GM21515 (cell line): ENCODE results near the gene MPC1L.

ENCODE experiments used
- ATAC-seq: cut with Tn5 transposase; IDR thresholded peaks from one replicate; pipeline ENCODE4 v1.9.1; 2021; ENCODE audit not compliant: unreplicated experiment

The MPC1L gene

GRCh38 chrX:40625294-40625693, 2.1 kb downstream of the MPC1L start:
- no peak for ATAC-seq

GRCh38 chrX:40628506-40628905, 5.3 kb downstream of the MPC1L start:
- no peak for ATAC-seq

GRCh38 chrX:40632199-40632598, 9.0 kb downstream of the MPC1L start:
- ATAC-seq = no peak

- ATAC-seq = no peak
Observed at GRCh38 chrX:40637687-40638086, 14.5 kb downstream of the MPC1L start.

GRCh38 chrX:40644176-40644575, 20.9 kb downstream of the MPC1L start:
- no peak for ATAC-seq

GRCh38 chrX:40644821-40645358, 21.7 kb downstream of the MPC1L start:
- ATAC-seq = no peak

GRCh38 chrX:40646489-40647306, 23.5 kb downstream of the MPC1L start:
- ATAC-seq = peak; percentile 23

- peak; percentile 72 for ATAC-seq
Observed at GRCh38 chrX:40647307-40648197, 24.3 kb downstream of the MPC1L start, which contains the start of gene CXorf38. Gene CXorf38, minus strand, starts transcription at chrX:40647561. Its CDS starts 41 bp downstream, at chrX:40647520.

GRCh38 chrX:40651620-40652223, 28.5 kb downstream of the MPC1L start:
- no peak for ATAC-seq

- ATAC-seq = no peak
Observed at GRCh38 chrX:40652664-40653063, 29.4 kb downstream of the MPC1L start.

GRCh38 chrX:40653535-40653934, 30.3 kb downstream of the MPC1L start:
- ATAC-seq = no peak

GRCh38 chrX:40660381-40660780, 37.2 kb downstream of the MPC1L start:
- no peak for ATAC-seq

- no peak for ATAC-seq
Observed at GRCh38 chrX:40661489-40661888, 38.3 kb downstream of the MPC1L start.

- ATAC-seq = no peak
Observed at GRCh38 chrX:40663078-40663740, 40.0 kb downstream of the MPC1L start.

- ATAC-seq = no peak
Observed at GRCh38 chrX:40663880-40664630, 40.8 kb downstream of the MPC1L start.

GRCh38 chrX:40671126-40671525, 47.9 kb downstream of the MPC1L start:
- no peak for ATAC-seq
